Endothelial cell of umbilical vein (primary cell): ENCODE results near the gene CYTH1. TPM values are rescaled to one million over a fixed set of nuclear protein-coding genes. Genes with fewer than 3 reads are reported as not detected.

Experiments used
- BruUV-seq: library from RNA; stranded (reverse); fragments of 400-500 nt; replicated peaks from 2 replicates; lab custom pipeline; 2021; lab: Mats Ljungman, UMichigan
- CTCF ChIA-PET: fragments of 300-600, 350-600 bp; sonication (Branson Sonifier 250); formaldehyde crosslinking; loops from one replicate; lab custom pipeline; 2021; ENCODE audit warnings: antibody characterized with exemption, inconsistent platforms; lab: Charles Lee
- POLR2A ChIA-PET: fragments of 300-600, 350-600 bp; sonication (Branson Sonifier 250); formaldehyde crosslinking; loops from one replicate; lab custom pipeline; 2021; ENCODE audit warnings: antibody characterized with exemption, inconsistent platforms; lab: Charles Lee
- DNase-seq: peaks from one replicate; pipeline ENCODE4 v3.0.0-alpha.2; 2011; ENCODE audit warnings: low read depth, low spot score
- FAIRE-seq: peaks from 2 replicates; lab custom pipeline; 2011; peaks lifted over from hg19 to GRCh38; lab: Jason Lieb, UNC
- H2AFZ ChIP-seq: 2 replicates; pipeline ENCODE4 v1.6.0; 2012; ENCODE audit warnings: low read depth, low read length, control low read depth, inconsistent platforms
- H3K27ac ChIP-seq: 2 replicates; pipeline ENCODE4 v1.5.1; 2011; ENCODE audit warnings: low read depth, mild to moderate bottlenecking, control low read depth, low read length, moderate library complexity; ENCODE audit not compliant: insufficient read depth
- H3K27me3 ChIP-seq, 2 experiments: 2 replicates each; pipeline versions ENCODE4 v1.6.0 to v1.6.1; 2011; ENCODE audit warnings: low read length in 2 of 2, mixed read lengths in 1 of 2; ENCODE audit not compliant: control insufficient read depth in 2 of 2, insufficient read depth in 2 of 2
- H3K36me3 ChIP-seq, 2 experiments: 2 replicates in 1 of 2; 3 replicates in 1 of 2; pipeline ENCODE4 v1.5.1; 2011; ENCODE audit warnings: low read length in 2 of 2, mild to moderate bottlenecking in 1 of 2, moderate library complexity in 1 of 2; ENCODE audit not compliant: control insufficient read depth in 2 of 2, insufficient read depth in 2 of 2; ENCODE audit errors: extremely low read depth in 1 of 2
- H3K4me1 ChIP-seq: 3 replicates; pipeline ENCODE4 v1.5.1; 2011; ENCODE audit warnings: mild to moderate bottlenecking, low read length; ENCODE audit not compliant: control insufficient read depth, insufficient read depth; ENCODE audit errors: extremely low read depth
- H3K4me2 ChIP-seq: 2 replicates; pipeline ENCODE4 v1.6.1; 2011; ENCODE audit warnings: low read length, control low read depth, mixed read lengths; ENCODE audit not compliant: insufficient read depth
- H3K4me3 ChIP-seq, 3 experiments: fragments of 200-600 bp in 1 of 3; sonication (generic), shearing (Covaris generic) in 1 of 3; replicated peaks in 1 of 3; 2 replicates each; pipeline ENCODE4 v1.5.1; 2011 to 2016; ENCODE audit warnings: control low read depth in 3 of 3, low read length in 3 of 3, mild to moderate bottlenecking in 2 of 3, inconsistent platforms in 1 of 3, low read depth in 1 of 3, moderate library complexity in 1 of 3; ENCODE audit not compliant: insufficient read depth in 1 of 3
- H3K79me2 ChIP-seq: 2 replicates; pipeline ENCODE4 v1.6.0; 2012; ENCODE audit warnings: low read length, inconsistent platforms; ENCODE audit not compliant: control insufficient read depth, insufficient read depth
- H3K9ac ChIP-seq: replicated peaks from 2 replicates; pipeline ENCODE3; 2011; ENCODE audit warnings: low read length, control low read depth; ENCODE audit not compliant: insufficient read depth; ENCODE audit errors: extremely low read depth
- H3K9me1 ChIP-seq: replicated peaks from 3 replicates; pipeline ENCODE4 v1.6.0; 2011; ENCODE audit warnings: mild to moderate bottlenecking, low read length; ENCODE audit not compliant: control insufficient read depth, insufficient read depth; ENCODE audit errors: extremely low read depth
- H3K9me3 ChIP-seq: replicated peaks from 2 replicates; pipeline ENCODE4 v1.5.1; 2012; ENCODE audit warnings: low read length, inconsistent platforms; ENCODE audit not compliant: control insufficient read depth, insufficient read depth
- H4K20me1 ChIP-seq: replicated peaks from 2 replicates; pipeline ENCODE3; 2011; ENCODE audit warnings: mild to moderate bottlenecking, low read length; ENCODE audit not compliant: control insufficient read depth, insufficient read depth; ENCODE audit errors: extremely low read depth
- CTCF ChIP-seq, 2 donors: IDR thresholded peaks; 1 replicate in 1 of 2; 2 replicates in 1 of 2; pipeline ENCODE4 v1.5.1; 2011; ENCODE audit warnings: low read length in 2 of 2, mild to moderate bottlenecking in 2 of 2, moderate library complexity in 2 of 2, control low read depth in 1 of 2, inconsistent platforms in 1 of 2, low read depth in 1 of 2; ENCODE audit not compliant: insufficient read depth in 1 of 2; ENCODE audit errors: extremely low read depth in 1 of 2
- EZH2 ChIP-seq: IDR thresholded peaks from 2 replicates; pipeline ENCODE4 v1.6.1; 2012; ENCODE audit warnings: borderline replicate concordance, low read depth, mild to moderate bottlenecking, moderate library complexity, low read length, inconsistent platforms; ENCODE audit not compliant: severe bottlenecking
- FOS ChIP-seq: IDR thresholded peaks from 2 replicates; pipeline ENCODE4 v1.6.1; 2011; ENCODE audit warnings: mild to moderate bottlenecking, low read length, moderate library complexity, borderline replicate concordance; ENCODE audit not compliant: insufficient read depth
- GATA2 ChIP-seq: IDR thresholded peaks from 2 replicates; pipeline ENCODE4 v1.7.0; 2011; ENCODE audit warnings: low read depth, mild to moderate bottlenecking, moderate library complexity, mixed read lengths, low read length; ENCODE audit not compliant: insufficient read length, insufficient read depth
- JUN ChIP-seq: IDR thresholded peaks from 2 replicates; pipeline ENCODE4 v1.6.1; 2011; ENCODE audit warnings: borderline replicate concordance, low read depth; ENCODE audit not compliant: insufficient read length, insufficient read depth
- MAX ChIP-seq: IDR thresholded peaks from 2 replicates; pipeline ENCODE4 v1.6.1; 2011; ENCODE audit not compliant: insufficient read depth, insufficient read length
- MYC ChIP-seq: IDR thresholded peaks from one replicate; pipeline ENCODE4 v1.6.1; 2011; ENCODE audit warnings: mild to moderate bottlenecking, low read depth, low read length
- POLR2A ChIP-seq: IDR thresholded peaks from 2 replicates; pipeline ENCODE4 v1.6.1; 2012; ENCODE audit warnings: low read depth, mild to moderate bottlenecking, control low read depth, low read length
- POLR2AphosphoS5 ChIP-seq: IDR thresholded peaks from 2 replicates; pipeline ENCODE4 v1.6.1; 2012; ENCODE audit warnings: low read depth, mild to moderate bottlenecking, control low read depth, low read length, moderate library complexity; ENCODE audit not compliant: insufficient read depth
- dilution Hi-C: fragments of 300-500 bp; cut with MboI; formaldehyde crosslinking; loops from one replicate; pipeline ENCODE4 v1.15.0; 2019; ENCODE audit warnings: low sequenced_read_pairs; ENCODE audit not compliant: extremely low pct_ligation_motif_present
- intact Hi-C: fragments of 100-400 bp; cut with micrococcal nuclease; formaldehyde crosslinking; loops from one replicate; pipeline ENCODE4 v1.10.0; 2022
- polyA plus RNA-seq, 4 experiments: library from polyadenylated mRNA; depleted of rRNA in 3 of 4; stranded (reverse) in 3 of 4; unstranded in 1 of 4; fragments of >200 nt; gene quantifications; 2 replicates each; pipeline versions ENCODE4 v1.2.1 to v1.2.3, GENCODE V29; 2011 to 2012; ENCODE audit warnings: missing spikeins in 1 of 4
- total RNA-seq: library from RNA; stranded (reverse); gene quantifications from 2 replicates; pipeline ENCODE4 v1.2.3, GENCODE V29; 2021

Gene CYTH1
- total and polyA plus RNA-seq, 2 donors (not counting 3 experiments of a cell fraction or from before 2014, with no cell fraction given) = 35.9 to 49.9 TPM

- no peaks in the 10 kb centered on the region for H3K36me3 ChIP-seq
- H3K27ac ChIP-seq = peak overlapping the region; percentile 84
- dilution Hi-C loops = no loop called here
- no peaks in the 10 kb centered on the region for H3K79me2 ChIP-seq
- H4K20me1 ChIP-seq = no peaks in the 10 kb centered on the region
- no peak overlapping the region for H2AFZ ChIP-seq
- TF ChIP-seq POLR2AphosphoS5 = peak; percentile 96
- no peak for TF ChIP-seq CTCF (IDR thresholded peaks at IDR 0.05; ENCODE audit: extremely low read depth in 1 of 2, insufficient read depth in 1 of 2, low read depth in 1 of 2, low read length in 2 of 2)
- TF ChIP-seq POLR2A = peak; percentile 73
- peak; percentile 99 for TF ChIP-seq GATA2
- peak; percentile 59 for TF ChIP-seq FOS
- no peak for TF ChIP-seq EZH2
- TF ChIP-seq MAX = no peak
- TF ChIP-seq JUN = no peak
- no peak for TF ChIP-seq MYC
- H3K4me1 ChIP-seq = peaks cover 24% of the 10 kb centered on the region
- POLR2A ChIA-PET = interaction anchor here (0.7 kb wide), 2 partner anchors 74 kb away, joined by 3 to 4 read pairs; no protein-coding TSS in a partner anchor
- H3K9me3 ChIP-seq = no peaks in the 10 kb centered on the region
- H3K9ac ChIP-seq = peak overlapping the region; percentile 62
- peak; percentile 94 for DNase-seq
- no TSS peak for BruUV-seq
- intact Hi-C loops = loop anchor here (1.0 kb wide), 1 partner anchor 74 kb away; no protein-coding TSS in a partner anchor
- H3K27me3 ChIP-seq = peaks cover 0 to 5% of the 10 kb centered on the region in 2 experiments
- FAIRE-seq = peak; percentile 99
- CTCF ChIA-PET = interaction anchor here (0.8 to 2.1 kb wide), 11 partner anchors 9 to 415 kb away, joined by 3 to 11 read pairs (median 4); no protein-coding TSS in a partner anchor
- H3K9me1 ChIP-seq = no peaks in the 10 kb centered on the region
- H3K4me2 ChIP-seq = peak overlapping the region; percentile 66
- no peak overlapping the region for H3K4me3 ChIP-seq
These were observed 115.8 kb downstream of the CYTH1 start for GRCh38 chr17:78665952-78666920.
